Right lobe of liver (tissue), 6 donors: ENCODE data around the gene STKLD1. TPM values are rescaled to one million over a fixed set of nuclear protein-coding genes. Genes with fewer than 3 reads are reported as not detected.

ENCODE experiments used
- ATAC-seq, 4 donors: fragments of 200-7000 bp; cut with Tn5 transposase; one replicate each; pipeline ENCODE4 v1.9.1; 2020; ENCODE audit warnings: mild to moderate bottlenecking in 4 of 4, moderate library complexity in 4 of 4
- DNase-seq, 3 donors: peaks; one replicate each; pipeline ENCODE4 v3.0.0-alpha.2; 2020
- H3K27ac ChIP-seq, 3 donors: fragments of 200-600 bp; one replicate each; pipeline ENCODE4 v1.8.0; 2022
- H3K27me3 ChIP-seq, 2 donors: fragments of 200-600 bp; one replicate each; pipeline ENCODE4 v1.8.0; 2022
- H3K36me3 ChIP-seq, 4 donors: fragments of 200-600 bp; sonication (generic) in 1 of 4; one replicate each; pipeline versions ENCODE4 v1.5.1 to v1.8.0; 2017 to 2022; ENCODE audit warnings: control low read depth in 1 of 4
- H3K4me1 ChIP-seq, 4 donors: fragments of 200-600 bp; sonication (generic) in 1 of 4; one replicate each; pipeline versions ENCODE4 v1.5.1 to v1.8.0; 2017 to 2022; ENCODE audit warnings: control low read depth in 1 of 4
- H3K4me3 ChIP-seq, 3 donors: fragments of 200-600 bp; one replicate each; pipeline ENCODE4 v1.8.0; 2022
- H3K9me3 ChIP-seq, 4 donors: fragments of 200-600 bp; sonication (generic) in 1 of 4; one replicate each; pipeline versions ENCODE4 v1.5.1 to v1.8.0; 2017 to 2022; ENCODE audit warnings: control low read depth in 1 of 4
- POLR2A ChIP-seq: fragments of 450-650 bp; IDR thresholded peaks from one replicate; pipeline ENCODE4 v1.6.1; 2017; ENCODE audit warnings: antibody characterized with exemption, mild to moderate bottlenecking
- WGBS: methylation state at CpG from one replicate; pipeline ENCODE4 v1.1.6; 2018; ENCODE audit warnings: low coverage, low lambda C conversion rate; ENCODE audit not compliant: insufficient coverage; ENCODE audit errors: missing lambda C conversion rate; 5-methylcytosine and 5-hydroxymethylcytosine counted together
- intact Hi-C, 2 donors: fragments of 100-400 bp; cut with DNase I; formaldehyde crosslinking; loops; one replicate each; pipeline versions ENCODE4 v1.11.2 to v1.14.1; 2022
- total RNA-seq, 6 experiments: library from RNA; depleted of rRNA in 2 of 6; stranded (reverse); fragments of >200 nt in 2 of 6; fragmentation: NEBNext Ultra II Directional in 3 of 6; extraction: Animal tissue kit (Norgen Biotek cat#: 25700) in 3 of 6; gene quantifications; one replicate each; pipeline versions ENCODE4 v1.1.0 to v1.2.4, GENCODE V29; 2016 to 2023
- TF ChIP-seq, protein P1 (sequence below), 4 donors: fragments of 200-600 bp in 3 of 4; fragments of 450-650 bp in 1 of 4; IDR thresholded peaks; one replicate each; pipeline versions ENCODE4 v1.5.1 to v1.8.0; 2016 to 2022; ENCODE audit warnings: antibody characterized with exemption in 4 of 4, mild to moderate bottlenecking in 2 of 4
- donor health status: DM: no; HTN: yes; CAD: no.
- donor health status: DM: no; HTN: no; CAD: no.
- donor health status: DM: no; HTN: no; CAD: no.
- donor health status: DM: no; HTN: yes; CAD: no.
- donor health status: DM: no; HTN: yes; CAD: no.

The STKLD1 gene
- total RNA-seq, 6 experiments from 2014 or later = 0.43 to 2.6 (median 0.81) TPM; not detected in 1

DNA sequence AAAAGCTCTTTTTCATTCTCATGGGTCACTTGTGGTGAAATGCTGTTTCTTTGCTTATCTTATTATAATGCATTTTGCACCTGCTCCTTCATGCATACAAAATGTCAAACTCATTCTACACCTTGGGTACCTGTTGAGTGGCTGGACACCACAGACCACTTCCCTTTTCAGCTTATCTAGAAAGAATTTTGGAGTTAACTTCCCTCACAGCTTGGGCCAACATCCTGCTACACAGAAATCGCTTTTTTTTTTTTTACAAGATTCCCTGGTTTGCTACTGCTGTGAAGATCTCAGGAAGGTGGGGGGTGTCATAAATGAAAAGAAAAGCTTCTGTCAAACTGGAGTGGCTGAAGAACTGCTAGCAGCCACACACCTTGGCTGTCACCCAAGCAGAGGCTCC lies 39.0 kb downstream of the STKLD1 start:
- intact Hi-C loops = no loop called here
- DNase-seq (no peak), ATAC-seq (no peak)
- 77% methylated on average over 1 of the region's 1 CpG for WGBS
- Histone ChIP-seq H3K27me3 (no peaks in the 10 kb centered on the region), H3K4me1 (peaks cover 0 to 22% (median 7%) of the 10 kb centered on the region in 4 donors), H3K27ac (no peak overlapping the region), H3K4me3 (no peak overlapping the region), H3K36me3 (peaks cover 0 to 45% (median 12%) of the 10 kb centered on the region in 4 donors), H3K9me3 (no peaks in the 10 kb centered on the region)
- no peak for TF ChIP-seq POLR2A
- TF ChIP-seq, protein P1, sequence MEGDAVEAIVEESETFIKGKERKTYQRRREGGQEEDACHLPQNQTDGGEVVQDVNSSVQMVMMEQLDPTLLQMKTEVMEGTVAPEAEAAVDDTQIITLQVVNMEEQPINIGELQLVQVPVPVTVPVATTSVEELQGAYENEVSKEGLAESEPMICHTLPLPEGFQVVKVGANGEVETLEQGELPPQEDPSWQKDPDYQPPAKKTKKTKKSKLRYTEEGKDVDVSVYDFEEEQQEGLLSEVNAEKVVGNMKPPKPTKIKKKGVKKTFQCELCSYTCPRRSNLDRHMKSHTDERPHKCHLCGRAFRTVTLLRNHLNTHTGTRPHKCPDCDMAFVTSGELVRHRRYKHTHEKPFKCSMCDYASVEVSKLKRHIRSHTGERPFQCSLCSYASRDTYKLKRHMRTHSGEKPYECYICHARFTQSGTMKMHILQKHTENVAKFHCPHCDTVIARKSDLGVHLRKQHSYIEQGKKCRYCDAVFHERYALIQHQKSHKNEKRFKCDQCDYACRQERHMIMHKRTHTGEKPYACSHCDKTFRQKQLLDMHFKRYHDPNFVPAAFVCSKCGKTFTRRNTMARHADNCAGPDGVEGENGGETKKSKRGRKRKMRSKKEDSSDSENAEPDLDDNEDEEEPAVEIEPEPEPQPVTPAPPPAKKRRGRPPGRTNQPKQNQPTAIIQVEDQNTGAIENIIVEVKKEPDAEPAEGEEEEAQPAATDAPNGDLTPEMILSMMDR (IDR thresholded peaks at IDR 0.05) = no peak

DNA sequence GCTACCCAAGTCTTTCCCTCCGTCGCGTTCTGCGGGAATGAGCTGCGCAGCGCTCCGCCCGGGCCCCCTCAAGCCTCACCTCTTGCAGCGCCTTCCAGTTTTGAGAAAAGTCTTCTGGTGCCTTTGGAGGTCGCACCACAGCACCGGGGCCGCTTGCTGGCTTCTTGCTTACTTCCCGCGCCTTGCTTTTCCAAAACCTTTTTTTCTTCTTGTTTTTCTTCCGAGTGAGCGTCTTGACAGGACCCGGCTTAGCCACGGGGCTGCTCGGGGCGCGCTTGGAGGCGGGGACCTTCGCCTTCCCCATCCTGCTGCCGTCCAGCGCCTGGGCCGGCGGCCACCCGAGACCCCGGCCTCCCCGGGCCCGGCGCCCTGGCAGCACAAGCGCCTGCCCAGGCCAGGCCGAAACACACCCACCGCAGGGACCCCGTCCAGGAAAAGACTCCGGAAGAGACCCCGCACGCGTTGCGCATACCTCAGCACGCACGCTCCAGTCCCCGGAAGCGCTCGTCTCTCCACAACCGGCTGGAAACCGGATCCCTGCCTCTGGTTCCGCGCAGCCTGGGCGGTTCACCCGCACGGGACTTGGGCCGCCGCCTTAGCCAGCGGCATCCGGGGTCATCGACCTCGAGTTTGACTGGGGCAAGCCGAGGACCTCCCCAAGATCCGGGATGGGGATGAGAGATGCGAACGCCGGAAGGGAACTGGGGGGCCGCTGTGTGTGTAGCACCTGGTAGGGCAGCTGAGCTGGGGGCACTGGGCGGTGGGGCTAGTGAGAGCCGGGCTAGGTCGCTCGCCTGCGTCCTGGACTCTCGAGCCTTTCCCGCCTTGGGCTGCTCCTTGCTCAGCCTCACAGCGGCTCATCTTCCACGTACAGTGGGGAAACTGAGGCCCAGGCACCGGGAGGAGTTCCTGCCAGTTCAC lies 41.6 kb downstream of the STKLD1 start, which contains the start of gene REXO4:
Gene REXO4, minus strand, starts transcription at position 470 of the 921 bp plus-strand sequence. Its CDS starts 166 bp downstream, at position 304.
- TF ChIP-seq, protein P1 (IDR thresholded peaks at IDR 0.05) = no peak
- TF ChIP-seq POLR2A = peak; percentile 51
- intact Hi-C loops = no loop called here
- H3K27ac ChIP-seq = peak within 1 kb of the TSS; percentile 49 to 63 (median 61)
- ATAC-seq = peak; percentile 91 to 96 (median 94)
- no peaks in the 10 kb centered on the region for H3K9me3 ChIP-seq
- under 1% methylated on average over 43 of the region's 75 CpGs for WGBS
- H3K27me3 ChIP-seq = no peaks in the 10 kb centered on the region
- peak; percentile 76 to 88 (median 88) for DNase-seq
- H3K4me3 ChIP-seq = peak within 1 kb of the TSS; percentile 89 to 97 (median 94)
- peaks cover 0 to 22% (median 7%) of the 10 kb centered on the region in 4 donors for H3K4me1 ChIP-seq
- peaks cover 0 to 20% (median 3%) of the 10 kb centered on the region in 4 donors for H3K36me3 ChIP-seq

DNA sequence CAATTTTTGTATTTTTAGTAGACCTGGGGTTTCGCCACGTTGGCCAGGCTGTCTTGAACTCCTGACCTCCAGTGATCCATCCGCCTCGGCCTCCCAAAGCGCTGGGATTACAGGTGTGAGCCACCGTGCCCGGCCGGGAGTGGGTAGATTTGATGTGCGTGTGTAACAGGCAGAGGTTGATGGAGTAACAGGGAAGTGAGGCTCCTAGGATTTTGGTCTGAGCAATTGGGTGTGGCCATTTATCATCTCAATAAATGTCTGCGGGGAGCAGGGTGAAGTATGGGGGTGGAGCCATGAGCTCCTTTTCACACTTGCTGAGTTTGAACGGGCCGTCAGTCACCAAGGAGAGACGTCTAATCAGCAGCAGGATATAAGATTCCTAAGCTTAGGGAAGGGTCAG lies 42.8 kb downstream of the STKLD1 start:
- no peaks in the 10 kb centered on the region for H3K9me3 ChIP-seq
- no peak for DNase-seq
- no peak for ATAC-seq
- peaks cover 0 to 22% (median 7%) of the 10 kb centered on the region in 4 donors for H3K4me1 ChIP-seq
- TF ChIP-seq, protein P1 (IDR thresholded peaks at IDR 0.05) = no peak
- TF ChIP-seq POLR2A = no peak
- 70% methylated on average over 13 of the region's 13 CpGs for WGBS
- intact Hi-C loops = no loop called here
- peaks cover 0 to 10% (median 3%) of the 10 kb centered on the region in 4 donors for H3K36me3 ChIP-seq
- no peaks in the 10 kb centered on the region for H3K27me3 ChIP-seq
- H3K4me3 ChIP-seq = no peak overlapping the region
- H3K27ac ChIP-seq = no peak overlapping the region

DNA sequence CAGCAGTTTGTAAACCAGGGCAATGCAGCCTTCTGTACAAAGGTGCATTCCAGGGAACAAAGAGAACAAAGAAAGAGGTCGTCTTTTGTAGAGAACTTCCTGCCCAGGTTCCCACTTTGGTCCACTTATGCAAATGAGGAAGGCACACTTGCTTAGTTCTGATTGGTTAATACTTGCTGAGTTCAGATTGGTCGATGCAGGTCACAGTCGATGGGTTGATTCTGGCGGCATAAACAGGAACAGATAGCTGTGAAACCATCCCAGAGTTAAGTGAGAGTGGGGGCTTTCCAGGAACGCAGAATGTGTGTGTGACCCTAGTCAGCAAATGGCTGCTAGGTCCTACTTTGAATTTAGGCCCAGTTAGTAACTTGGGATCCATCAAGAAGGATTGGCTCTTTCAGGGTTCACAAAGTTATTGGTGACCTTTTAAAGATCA lies 44.2 kb downstream of the STKLD1 start:
- H3K4me3 ChIP-seq = no peak overlapping the region
- H3K27me3 ChIP-seq = no peaks in the 10 kb centered on the region
- H3K27ac ChIP-seq = no peak overlapping the region
- intact Hi-C loops = no loop called here
- WGBS = 75% methylated on average over 5 of the region's 5 CpGs
- H3K9me3 ChIP-seq = no peaks in the 10 kb centered on the region
- H3K4me1 ChIP-seq = peaks cover 0 to 22% (median 7%) of the 10 kb centered on the region in 4 donors
- ATAC-seq = no peak
- TF ChIP-seq, protein P1 (IDR thresholded peaks at IDR 0.05) = no peak
- no peak for TF ChIP-seq POLR2A
- no peak for DNase-seq
- H3K36me3 ChIP-seq = no peaks in the 10 kb centered on the region
